Neural progenitor cell (in vitro differentiated cells): ENCODE results near the gene WDR62. TPM values are rescaled to one million over a fixed set of nuclear protein-coding genes. Genes with fewer than 3 reads are reported as not detected.

Source experiments
- DNase-seq: peaks from one replicate; pipeline ENCODE4 v3.0.0-alpha.2; 2016; ENCODE audit warnings: low spot score
- H2AFZ ChIP-seq: fragments of 200-600 bp; sonication (generic); replicated peaks from 2 replicates; pipeline ENCODE4 v1.6.1; 2016; ENCODE audit warnings: antibody characterized with exemption
- H3F3A ChIP-seq: fragments of 200-600 bp; sonication (generic); 2 replicates; pipeline ENCODE4 v1.6.1; 2016; ENCODE audit warnings: antibody characterized with exemption, low read depth
- H3K27ac ChIP-seq: fragments of 200-600 bp; sonication (generic); 2 replicates; pipeline ENCODE4 v1.5.1; 2016; ENCODE audit warnings: mild to moderate bottlenecking
- H3K27me3 ChIP-seq: fragments of 200-600 bp; sonication (generic); 2 replicates; pipeline ENCODE4 v1.6.1; 2016; ENCODE audit warnings: mild to moderate bottlenecking, moderate library complexity
- H3K36me3 ChIP-seq: fragments of 200-600 bp; sonication (generic); 2 replicates; pipeline ENCODE4 v1.5.1; 2016
- H3K4me1 ChIP-seq: fragments of 200-600 bp; sonication (generic); 2 replicates; pipeline ENCODE4 v1.6.1; 2016; ENCODE audit warnings: mixed run types
- H3K4me2 ChIP-seq: fragments of 200-600 bp; sonication (generic); 2 replicates; pipeline ENCODE4 v1.6.1; 2016
- H3K4me3 ChIP-seq: fragments of 200-600 bp; sonication (generic); 2 replicates; pipeline ENCODE4 v1.5.1; 2016
- H3K79me2 ChIP-seq: fragments of 200-600 bp; sonication (generic); 2 replicates; pipeline ENCODE4 v1.6.1; 2016; ENCODE audit warnings: low read depth
- H3K9ac ChIP-seq: fragments of 200-600 bp; sonication (generic); 2 replicates; pipeline ENCODE4 v1.6.1; 2016
- H3K9me3 ChIP-seq: fragments of 200-600 bp; sonication (generic); 2 replicates; pipeline ENCODE4 v1.5.1; 2016; ENCODE audit warnings: low read depth
- H4K20me1 ChIP-seq: fragments of 200-600 bp; sonication (generic); 2 replicates; pipeline ENCODE4 v1.6.1; 2016; ENCODE audit warnings: low read depth
- H3K27ac Mint-ChIP-seq: 3 replicates; pipeline ENCODE4 v1.8.0; 2021; ENCODE audit warnings: mixed read lengths
- H3K27me3 Mint-ChIP-seq: 2 replicates; pipeline ENCODE4 v1.8.0; 2022; ENCODE audit warnings: low read depth, mild to moderate bottlenecking, inconsistent platforms, moderate library complexity, mixed read lengths; ENCODE audit not compliant: insufficient read depth
- H3K36me3 Mint-ChIP-seq: 3 replicates; pipeline ENCODE4 v1.8.0; 2021; ENCODE audit warnings: mixed read lengths
- H3K4me1 Mint-ChIP-seq: 3 replicates; pipeline ENCODE4 v1.8.0; 2021; ENCODE audit warnings: mixed read lengths
- H3K4me3 Mint-ChIP-seq: 3 replicates; pipeline ENCODE4 v1.8.0; 2021; ENCODE audit warnings: mild to moderate bottlenecking, moderate library complexity, mixed read lengths
- H3K9me3 Mint-ChIP-seq: 3 replicates; pipeline ENCODE4 v1.8.0; 2020; ENCODE audit warnings: mixed read lengths
- EZH2 ChIP-seq: fragments of 200-600 bp; sonication (generic); IDR thresholded peaks from 2 replicates; pipeline ENCODE4 v1.6.1; 2017; ENCODE audit warnings: antibody characterized with exemption, mild to moderate bottlenecking, moderate library complexity
- EZH2phosphoT487 ChIP-seq: fragments of 200-600 bp; sonication (generic); IDR thresholded peaks from 2 replicates; pipeline ENCODE4 v1.6.1; 2017; ENCODE audit warnings: antibody characterized with exemption
- total RNA-seq: library from RNA; depleted of rRNA; stranded (reverse); fragments of >200 nt; gene quantifications from 2 replicates; pipeline ENCODE4 v1.2.3, GENCODE V29; 2015; ENCODE audit warnings: low replicate concordance
- TF ChIP-seq, protein P1 (sequence below): fragments of 200-600 bp; sonication (generic); IDR thresholded peaks from 2 replicates; pipeline ENCODE4 v1.5.1; 2017; ENCODE audit warnings: antibody characterized with exemption, mild to moderate bottlenecking

WDR62 gene
- total RNA-seq, 1 donor from 2014 or later, result 12.0 TPM

DNA sequence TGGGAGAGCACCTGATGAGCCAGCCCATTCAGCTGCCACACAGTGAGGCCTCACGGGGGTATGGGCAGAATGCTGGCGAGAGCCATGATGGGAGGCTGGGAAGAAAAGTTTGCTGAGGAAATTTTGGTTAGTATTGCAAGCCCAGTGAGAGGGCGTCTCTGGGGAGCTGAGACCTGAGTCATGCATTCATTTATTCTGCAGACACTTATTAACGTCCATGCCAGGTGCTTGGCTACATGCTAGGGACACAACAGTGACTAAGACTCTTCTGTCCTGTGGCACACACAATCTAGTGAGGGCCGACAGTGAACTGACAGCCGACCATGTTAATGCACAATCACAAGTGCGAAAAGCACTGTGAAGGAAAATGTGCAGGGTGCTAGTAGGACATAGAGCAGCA, 27.2 kb downstream of the WDR62 start:
- Histone ChIP-seq H3K79me2 (no peaks in the 10 kb centered on the region), H3K27ac (no peak overlapping the region), H4K20me1 (no peaks in the 10 kb centered on the region), H3K36me3 (peaks cover 3% of the 10 kb centered on the region), H3K4me3 (no peak overlapping the region), H3K27me3 (no peaks in the 10 kb centered on the region), H3K9me3 (no peaks in the 10 kb centered on the region), H3K4me1 (no peaks in the 10 kb centered on the region), H3K9ac (no peak overlapping the region), H3K4me2 (no peak overlapping the region), H3F3A (no peaks in the 10 kb centered on the region), H2AFZ (no peak overlapping the region)
- no peaks in the 10 kb centered on the region for H3K4me1 Mint-ChIP-seq
- no peaks in the 10 kb centered on the region for H3K27me3 Mint-ChIP-seq
- no peak for TF ChIP-seq EZH2
- H3K27ac Mint-ChIP-seq, result no peak overlapping the region
- peaks cover 24% of the 10 kb centered on the region for H3K36me3 Mint-ChIP-seq
- DNase-seq, result no peak
- H3K9me3 Mint-ChIP-seq, result no peaks in the 10 kb centered on the region
- H3K4me3 Mint-ChIP-seq, result no peak overlapping the region

DNA sequence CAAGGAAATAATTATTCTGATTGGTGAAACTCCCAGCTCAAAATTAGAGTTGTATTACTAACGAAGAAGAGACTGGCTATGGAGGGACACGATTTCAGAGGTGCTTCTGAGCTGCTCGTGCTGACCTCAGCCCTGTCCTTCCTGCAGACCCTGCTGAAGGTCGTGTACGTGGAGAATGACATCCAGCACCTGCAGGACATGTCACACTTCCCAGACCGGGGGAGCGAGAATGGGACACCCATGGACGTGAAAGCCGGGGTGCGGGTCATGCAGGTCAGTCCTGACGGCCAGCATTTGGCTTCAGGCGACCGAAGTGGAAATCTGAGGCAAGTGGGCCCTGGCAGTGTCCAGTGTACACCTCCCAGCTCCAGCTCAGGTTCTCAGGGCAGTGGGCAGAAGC, 28.2 kb downstream of the WDR62 start:
- TF ChIP-seq EZH2 (no peak), EZH2phosphoT487 (no peak)
- TF ChIP-seq, protein P1, sequence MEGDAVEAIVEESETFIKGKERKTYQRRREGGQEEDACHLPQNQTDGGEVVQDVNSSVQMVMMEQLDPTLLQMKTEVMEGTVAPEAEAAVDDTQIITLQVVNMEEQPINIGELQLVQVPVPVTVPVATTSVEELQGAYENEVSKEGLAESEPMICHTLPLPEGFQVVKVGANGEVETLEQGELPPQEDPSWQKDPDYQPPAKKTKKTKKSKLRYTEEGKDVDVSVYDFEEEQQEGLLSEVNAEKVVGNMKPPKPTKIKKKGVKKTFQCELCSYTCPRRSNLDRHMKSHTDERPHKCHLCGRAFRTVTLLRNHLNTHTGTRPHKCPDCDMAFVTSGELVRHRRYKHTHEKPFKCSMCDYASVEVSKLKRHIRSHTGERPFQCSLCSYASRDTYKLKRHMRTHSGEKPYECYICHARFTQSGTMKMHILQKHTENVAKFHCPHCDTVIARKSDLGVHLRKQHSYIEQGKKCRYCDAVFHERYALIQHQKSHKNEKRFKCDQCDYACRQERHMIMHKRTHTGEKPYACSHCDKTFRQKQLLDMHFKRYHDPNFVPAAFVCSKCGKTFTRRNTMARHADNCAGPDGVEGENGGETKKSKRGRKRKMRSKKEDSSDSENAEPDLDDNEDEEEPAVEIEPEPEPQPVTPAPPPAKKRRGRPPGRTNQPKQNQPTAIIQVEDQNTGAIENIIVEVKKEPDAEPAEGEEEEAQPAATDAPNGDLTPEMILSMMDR, result no peak

DNA sequence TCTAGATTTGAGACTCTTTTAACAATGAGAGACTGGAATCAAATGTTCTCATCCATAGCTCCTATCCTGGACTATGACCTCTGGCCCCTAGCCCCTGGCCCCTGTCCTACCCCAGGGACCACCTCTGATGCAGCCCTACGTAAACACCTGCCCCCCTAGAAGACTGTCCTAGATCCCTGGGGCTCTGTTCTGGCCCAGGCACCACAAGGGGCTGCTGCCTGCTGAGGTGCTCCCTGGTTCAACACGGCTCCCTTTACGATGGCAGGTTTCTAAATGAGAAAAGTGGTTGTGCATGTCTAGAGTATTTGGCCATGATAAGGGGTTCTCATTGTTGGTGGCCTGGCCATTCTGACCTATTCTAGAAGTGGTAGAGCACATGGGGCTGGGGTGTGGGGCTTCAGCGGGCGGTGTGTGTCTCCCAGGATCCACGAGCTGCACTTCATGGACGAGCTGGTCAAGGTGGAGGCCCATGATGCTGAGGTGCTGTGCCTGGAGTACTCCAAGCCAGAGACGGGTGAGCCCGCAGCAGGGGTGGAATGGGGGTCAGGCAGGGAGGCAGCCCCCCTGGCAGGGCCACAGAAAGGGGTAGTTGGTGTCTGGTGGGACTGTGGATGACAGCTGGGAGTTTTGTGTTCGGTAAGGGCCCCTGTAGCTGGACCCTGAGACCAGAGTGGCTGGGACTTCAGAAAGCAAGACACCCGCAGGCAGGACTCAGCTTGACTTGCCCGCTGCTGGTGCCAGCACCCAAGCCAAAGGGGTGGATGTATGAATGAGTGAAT, 29.7 kb downstream of the WDR62 start:
- Mint-ChIP-seq H3K4me1 (no peaks in the 10 kb centered on the region), H3K36me3 (peaks cover 26% of the 10 kb centered on the region), H3K9me3 (no peaks in the 10 kb centered on the region), H3K27me3 (peaks cover 2% of the 10 kb centered on the region), H3K27ac (no peak overlapping the region), H3K4me3 (no peak overlapping the region)
- Histone ChIP-seq H4K20me1 (no peaks in the 10 kb centered on the region), H3K4me2 (no peak overlapping the region), H3K36me3 (peaks cover 3% of the 10 kb centered on the region), H3F3A (no peaks in the 10 kb centered on the region), H3K4me3 (no peak overlapping the region), H3K79me2 (no peaks in the 10 kb centered on the region), H3K27me3 (no peaks in the 10 kb centered on the region), H3K27ac (no peak overlapping the region), H3K9me3 (no peaks in the 10 kb centered on the region), H3K9ac (no peak overlapping the region), H2AFZ (no peak overlapping the region), H3K4me1 (no peaks in the 10 kb centered on the region)
- DNase-seq, result no peak
- TF ChIP-seq, protein P1, result no peak
- no peak for TF ChIP-seq EZH2
- no peak for TF ChIP-seq EZH2phosphoT487

More for the DNA sequence above, 28.2 kb downstream of the WDR62 start:
- Mint-ChIP-seq H3K27ac (no peak overlapping the region), H3K4me3 (no peak overlapping the region), H3K4me1 (no peaks in the 10 kb centered on the region), H3K36me3 (peaks cover 24% of the 10 kb centered on the region), H3K27me3 (no peaks in the 10 kb centered on the region), H3K9me3 (no peaks in the 10 kb centered on the region)
- H3K4me1 ChIP-seq, result no peaks in the 10 kb centered on the region
- no peak for DNase-seq
- no peaks in the 10 kb centered on the region for H3K27me3 ChIP-seq
- H3K27ac ChIP-seq, result no peak overlapping the region
- H3K4me2 ChIP-seq, result no peak overlapping the region
- H3K9me3 ChIP-seq, result no peaks in the 10 kb centered on the region
- H3K9ac ChIP-seq, result no peak overlapping the region
- H3K36me3 ChIP-seq, result peaks cover 3% of the 10 kb centered on the region
- H2AFZ ChIP-seq, result no peak overlapping the region
- H3K4me3 ChIP-seq, result no peak overlapping the region
- H4K20me1 ChIP-seq, result no peaks in the 10 kb centered on the region
- H3F3A ChIP-seq, result no peaks in the 10 kb centered on the region
- no peaks in the 10 kb centered on the region for H3K79me2 ChIP-seq

DNA sequence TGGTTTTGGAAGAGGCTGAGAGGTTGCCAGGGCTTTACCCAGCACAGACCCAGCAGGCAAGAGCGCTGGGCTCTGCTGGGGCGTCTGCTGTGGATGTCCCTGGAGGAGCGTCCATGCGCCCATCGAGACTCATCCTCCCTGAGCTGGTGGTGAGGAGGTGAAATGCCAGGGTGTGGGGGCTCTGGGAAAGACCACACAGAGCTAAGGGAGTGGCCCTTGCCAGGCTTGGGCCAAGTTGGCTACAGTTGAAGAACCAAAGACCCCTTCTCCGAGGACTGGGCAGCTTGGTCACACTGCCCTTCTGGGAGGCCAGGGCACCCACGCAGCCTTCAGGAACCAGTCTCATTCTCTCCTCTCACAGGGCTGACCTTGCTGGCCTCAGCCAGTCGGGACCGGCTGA, 31.6 kb downstream of the WDR62 start:
- Histone ChIP-seq H2AFZ (no peak overlapping the region), H3F3A (no peaks in the 10 kb centered on the region), H3K9ac (no peak overlapping the region), H4K20me1 (no peaks in the 10 kb centered on the region), H3K9me3 (no peaks in the 10 kb centered on the region), H3K4me3 (no peak overlapping the region), H3K27me3 (no peaks in the 10 kb centered on the region), H3K4me2 (no peak overlapping the region), H3K4me1 (no peaks in the 10 kb centered on the region), H3K36me3 (no peaks in the 10 kb centered on the region), H3K79me2 (no peaks in the 10 kb centered on the region), H3K27ac (no peak overlapping the region)
- Mint-ChIP-seq H3K9me3 (no peaks in the 10 kb centered on the region), H3K27me3 (peaks cover 2% of the 10 kb centered on the region), H3K4me3 (no peak overlapping the region), H3K4me1 (no peaks in the 10 kb centered on the region), H3K27ac (no peak overlapping the region), H3K36me3 (peaks cover 18% of the 10 kb centered on the region)
- no peak for DNase-seq
- TF ChIP-seq, protein P1, result no peak
